Stimulated activated effector memory CD8-positive, alpha-beta T cell treated with anti-CD3 and anti-CD28 coated beads, Interleukin-12 subunit alpha, Interleukin-12 subunit beta, amount 100 ng/mL, for 72 hours (primary cell): Measurements from ENCODE around the gene PLEKHA6.

Experiments
- ATAC-seq: fragments of 150-1000 bp; cut with Tn5 transposase; 2 replicates; pipeline ENCODE4 v1.10.0; 2021
- DNase-seq, 2 donors: peaks; one replicate each; pipeline ENCODE4 v3.0.0; 2021 to 2022; ENCODE audit warnings: low spot score in 2 of 2
- H3K27ac Mint-ChIP-seq: one replicate; pipeline ENCODE4 v1.8.0; 2022; ENCODE audit warnings: mild to moderate bottlenecking, mixed read lengths
- H3K36me3 Mint-ChIP-seq: one replicate; pipeline ENCODE4 v1.8.0; 2022; ENCODE audit warnings: mild to moderate bottlenecking, mixed read lengths
- H3K4me1 Mint-ChIP-seq: one replicate; pipeline ENCODE4 v1.8.0; 2022; ENCODE audit warnings: mixed read lengths
- H3K4me3 Mint-ChIP-seq: one replicate; pipeline ENCODE4 v1.8.0; 2022; ENCODE audit warnings: mild to moderate bottlenecking, mixed read lengths
- H3K9me3 Mint-ChIP-seq: one replicate; pipeline ENCODE4 v1.8.0; 2022; ENCODE audit warnings: mixed read lengths

PLEKHA6 gene

GRCh38 chr1:204196068-204196795 lies 163.5 kb downstream of the PLEKHA6 start, which contains the start of gene KISS1:
Gene KISS1, minus strand, starts transcription at chr1:204196491. Its CDS starts 3,615 bp downstream, at chr1:204192876.
- Mint-ChIP-seq H3K9me3 (no peaks in the 10 kb centered on the region), H3K4me3 (no peak within 1 kb of the TSS), H3K27ac (peak within 1 kb of the TSS; percentile 74), H3K36me3 (no peaks in the 10 kb centered on the region), H3K4me1 (peaks cover 25% of the 10 kb centered on the region)
- DNase-seq (no peak), ATAC-seq (no peak)

GRCh38 chr1:204194771-204195170 lies 165.0 kb downstream of the PLEKHA6 start:
- Mint-ChIP-seq H3K27ac (no peak overlapping the region), H3K9me3 (no peaks in the 10 kb centered on the region), H3K4me1 (peaks cover 30% of the 10 kb centered on the region), H3K36me3 (no peaks in the 10 kb centered on the region), H3K4me3 (no peak overlapping the region)
- ATAC-seq = no peak
- no peak for DNase-seq

- ATAC-seq (no peak), DNase-seq (no peak)
- H3K27ac Mint-ChIP-seq = no peak overlapping the region
- H3K4me1 Mint-ChIP-seq = peaks cover 37% of the 10 kb centered on the region
- no peak overlapping the region for H3K4me3 Mint-ChIP-seq
- no peaks in the 10 kb centered on the region for H3K36me3 Mint-ChIP-seq
- H3K9me3 Mint-ChIP-seq = no peaks in the 10 kb centered on the region
These were observed 165.6 kb downstream of the PLEKHA6 start for GRCh38 chr1:204194080-204194479.

- Mint-ChIP-seq H3K4me1 (peaks cover 38% of the 10 kb centered on the region), H3K4me3 (no peak overlapping the region), H3K27ac (no peak overlapping the region), H3K36me3 (no peaks in the 10 kb centered on the region), H3K9me3 (no peaks in the 10 kb centered on the region)
- ATAC-seq (no peak), DNase-seq (no peak)
These were observed 167.0 kb downstream of the PLEKHA6 start for GRCh38 chr1:204192589-204193352.

- H3K36me3 Mint-ChIP-seq = no peaks in the 10 kb centered on the region
- no peak overlapping the region for H3K27ac Mint-ChIP-seq
- no peak for DNase-seq
- no peak for ATAC-seq
- no peaks in the 10 kb centered on the region for H3K9me3 Mint-ChIP-seq
- peaks cover 41% of the 10 kb centered on the region for H3K4me1 Mint-ChIP-seq
- no peak overlapping the region for H3K4me3 Mint-ChIP-seq
These were observed 167.7 kb downstream of the PLEKHA6 start for GRCh38 chr1:204192046-204192445.

GRCh38 chr1:204191456-204191855 lies 168.3 kb downstream of the PLEKHA6 start:
- Mint-ChIP-seq H3K4me1 (peaks cover 41% of the 10 kb centered on the region), H3K4me3 (no peak overlapping the region), H3K27ac (no peak overlapping the region), H3K36me3 (no peaks in the 10 kb centered on the region), H3K9me3 (no peaks in the 10 kb centered on the region)
- DNase-seq = no peak
- no peak for ATAC-seq

- no peak for DNase-seq
- H3K4me3 Mint-ChIP-seq = peak overlapping the region; percentile 37
- H3K4me1 Mint-ChIP-seq = peaks cover 40% of the 10 kb centered on the region
- H3K27ac Mint-ChIP-seq = no peak overlapping the region
- H3K9me3 Mint-ChIP-seq = no peaks in the 10 kb centered on the region
- H3K36me3 Mint-ChIP-seq = no peaks in the 10 kb centered on the region
- peak; percentile 52 for ATAC-seq
These were observed 169.2 kb downstream of the PLEKHA6 start for GRCh38 chr1:204190212-204191211.

- Mint-ChIP-seq H3K4me3 (peak overlapping the region; percentile 37), H3K4me1 (peaks cover 27% of the 10 kb centered on the region), H3K36me3 (no peaks in the 10 kb centered on the region), H3K9me3 (no peaks in the 10 kb centered on the region), H3K27ac (no peak overlapping the region)
- DNase-seq (no peak), ATAC-seq (peak; percentile 72)
These were observed 170.6 kb downstream of the PLEKHA6 start for GRCh38 chr1:204188959-204189639.

GRCh38 chr1:204186597-204186996 lies 173.1 kb downstream of the PLEKHA6 start:
- ATAC-seq = no peak
- no peaks in the 10 kb centered on the region for H3K36me3 Mint-ChIP-seq
- peaks cover 27% of the 10 kb centered on the region for H3K4me1 Mint-ChIP-seq
- H3K4me3 Mint-ChIP-seq = no peak overlapping the region
- H3K9me3 Mint-ChIP-seq = no peaks in the 10 kb centered on the region
- no peak overlapping the region for H3K27ac Mint-ChIP-seq
- no peak for DNase-seq

- ATAC-seq (no peak), DNase-seq (no peak)
- no peaks in the 10 kb centered on the region for H3K36me3 Mint-ChIP-seq
- H3K9me3 Mint-ChIP-seq = no peaks in the 10 kb centered on the region
- no peaks in the 10 kb centered on the region for H3K4me1 Mint-ChIP-seq
- no peak overlapping the region for H3K27ac Mint-ChIP-seq
- no peak overlapping the region for H3K4me3 Mint-ChIP-seq
These were observed 178.6 kb downstream of the PLEKHA6 start for GRCh38 chr1:204181116-204181515.

- no peak for DNase-seq
- Mint-ChIP-seq H3K4me1 (no peaks in the 10 kb centered on the region), H3K4me3 (no peak overlapping the region), H3K27ac (no peak overlapping the region), H3K36me3 (no peaks in the 10 kb centered on the region), H3K9me3 (no peaks in the 10 kb centered on the region)
- ATAC-seq = no peak
These were observed 179.6 kb downstream of the PLEKHA6 start for GRCh38 chr1:204180133-204180532.

- Mint-ChIP-seq H3K27ac (no peak overlapping the region), H3K4me1 (no peaks in the 10 kb centered on the region), H3K4me3 (no peak overlapping the region), H3K9me3 (peaks cover under 1% of the 10 kb centered on the region), H3K36me3 (no peaks in the 10 kb centered on the region)
- DNase-seq = no peak
- no peak for ATAC-seq
These were observed 181.0 kb downstream of the PLEKHA6 start for GRCh38 chr1:204178487-204179281.

GRCh38 chr1:204177133-204177532 lies 182.6 kb downstream of the PLEKHA6 start:
- DNase-seq = no peak
- H3K36me3 Mint-ChIP-seq = no peaks in the 10 kb centered on the region
- no peaks in the 10 kb centered on the region for H3K4me1 Mint-ChIP-seq
- ATAC-seq = peak; percentile 29
- H3K27ac Mint-ChIP-seq = no peak overlapping the region
- no peak overlapping the region for H3K4me3 Mint-ChIP-seq
- H3K9me3 Mint-ChIP-seq = peaks cover 4% of the 10 kb centered on the region

GRCh38 chr1:204176049-204176448 lies 183.7 kb downstream of the PLEKHA6 start:
- no peak for ATAC-seq

More at GRCh38 chr1:204176049-204176448, 183.7 kb downstream of the PLEKHA6 start:
- H3K9me3 Mint-ChIP-seq = peaks cover 4% of the 10 kb centered on the region
- no peaks in the 10 kb centered on the region for H3K36me3 Mint-ChIP-seq
- H3K4me1 Mint-ChIP-seq = no peaks in the 10 kb centered on the region
- no peak overlapping the region for H3K4me3 Mint-ChIP-seq
- DNase-seq = no peak
- no peak overlapping the region for H3K27ac Mint-ChIP-seq
